HepG2 (cell line): ENCODE measurements around the gene MAP2K5. TPM values are rescaled to one million over a fixed set of nuclear protein-coding genes. Genes with fewer than 3 reads are reported as not detected.

ENCODE experiments used
- CBX5 ChIP-seq: sonication (generic); formaldehyde crosslinking; IDR thresholded peaks from 2 replicates; pipeline ENCODE4 v1.4.0; 2020; ENCODE audit warnings: missing genetic modification reagents, borderline replicate concordance
- CCDC6 ChIP-seq: sonication (generic); formaldehyde crosslinking; IDR thresholded peaks from 2 replicates; pipeline ENCODE4 v1.8.1; 2022; ENCODE audit warnings: mild to moderate bottlenecking, missing genetic modification reagents, moderate library complexity
- FOXO1 ChIP-seq: sonication (generic); formaldehyde crosslinking; IDR thresholded peaks from 2 replicates; pipeline ENCODE4 v1.4.0; 2020; ENCODE audit warnings: missing genetic modification reagents
- HOXA3 ChIP-seq: sonication (generic); formaldehyde crosslinking; IDR thresholded peaks from 2 replicates; pipeline ENCODE4 v1.5.0; 2020; ENCODE audit warnings: missing genetic modification reagents
- JUNB ChIP-seq: sonication (generic); formaldehyde crosslinking; IDR thresholded peaks from 2 replicates; pipeline ENCODE4 v1.8.0; 2022; ENCODE audit warnings: missing genetic modification reagents, mild to moderate bottlenecking, borderline replicate concordance
- NCOA2 ChIP-seq: sonication (generic); formaldehyde crosslinking; IDR thresholded peaks from 2 replicates; pipeline ENCODE4 v1.8.0; 2022; ENCODE audit warnings: inconsistent platforms
- RARG ChIP-seq: sonication (generic); formaldehyde crosslinking; IDR thresholded peaks from 2 replicates; pipeline ENCODE4 v1.4.0; 2020; ENCODE audit warnings: low read depth, mild to moderate bottlenecking, missing genetic modification reagents
- SNAI1 ChIP-seq: sonication (generic); formaldehyde crosslinking; IDR thresholded peaks from 2 replicates; pipeline ENCODE4 v1.5.0; 2020; ENCODE audit warnings: mild to moderate bottlenecking, missing genetic modification reagents, borderline replicate concordance
- TBX3 ChIP-seq: fragments of 450-650 bp; IDR thresholded peaks from 2 replicates; pipeline ENCODE4 v1.6.1; 2017; ENCODE audit warnings: antibody characterized with exemption, mild to moderate bottlenecking, inconsistent platforms, borderline replicate concordance
- ZNF160 ChIP-seq: sonication (generic); formaldehyde crosslinking; IDR thresholded peaks from 2 replicates; pipeline ENCODE4 v1.8.0; 2022; ENCODE audit warnings: mild to moderate bottlenecking, inconsistent platforms, missing genetic modification reagents
- ZNF317 ChIP-seq: sonication (generic); formaldehyde crosslinking; IDR thresholded peaks from 2 replicates; pipeline ENCODE4 v1.5.0; 2020; ENCODE audit warnings: mild to moderate bottlenecking, missing genetic modification reagents
- ZNF556 ChIP-seq: sonication (generic); formaldehyde crosslinking; IDR thresholded peaks from 2 replicates; pipeline ENCODE4 v1.4.0; 2020; ENCODE audit warnings: mild to moderate bottlenecking, missing genetic modification reagents, borderline replicate concordance
- ZNF670 ChIP-seq: sonication (generic); formaldehyde crosslinking; IDR thresholded peaks from 2 replicates; pipeline ENCODE4 v1.8.0; 2022; ENCODE audit warnings: mild to moderate bottlenecking, missing genetic modification reagents, borderline replicate concordance
- ZNF713 ChIP-seq: sonication (generic); formaldehyde crosslinking; IDR thresholded peaks from 2 replicates; pipeline ENCODE4 v1.4.0; 2020; ENCODE audit warnings: mild to moderate bottlenecking, missing genetic modification reagents
- ZNF761 ChIP-seq: sonication (generic); formaldehyde crosslinking; conservative IDR thresholded peaks from 2 replicates; pipeline ENCODE4 v1.4.0; 2020; ENCODE audit warnings: mild to moderate bottlenecking, missing genetic modification reagents
- ZNF773 ChIP-seq: sonication (generic); formaldehyde crosslinking; IDR thresholded peaks from 2 replicates; pipeline ENCODE4 v1.4.0; 2020; ENCODE audit warnings: missing genetic modification reagents, borderline replicate concordance
- polyA plus RNA-seq, 8 experiments: library from polyadenylated mRNA; depleted of rRNA in 3 of 8; stranded (reverse) in 7 of 8; unstranded in 1 of 8; fragments of >200 nt; fragmentation: Illumina TruSeq in 4 of 8; extraction: Trizol in 4 of 8; gene quantifications; 2 replicates each; pipeline versions ENCODE4 v1.2.1 to v1.2.3, GENCODE V29; 2011 to 2016; ENCODE audit warnings: low read depth in 4 of 8, missing spikeins in 1 of 8, mixed read lengths in 1 of 8; ENCODE audit not compliant: insufficient read depth in 1 of 8
- total RNA-seq, 5 experiments: library from RNA; depleted of rRNA; stranded (reverse); fragments of >200 nt; fragmentation: Illumina TruSeq; extraction: Trizol; gene quantifications; 2 replicates each; pipeline ENCODE4 v1.2.3, GENCODE V29; 2016; ENCODE audit warnings: low read depth in 1 of 5
- TF ChIP-seq, protein P1 (sequence below): sonication (generic); formaldehyde crosslinking; IDR thresholded peaks from 2 replicates; pipeline ENCODE4 v1.4.0; 2020; ENCODE audit warnings: low read depth, missing genetic modification reagents
- TF ChIP-seq, protein P2 (sequence below): IDR thresholded peaks from 2 replicates; pipeline ENCODE4 v1.6.1; 2016; ENCODE audit warnings: low read depth, control low read depth
- TF ChIP-seq, protein P3 (sequence below): sonication (generic); formaldehyde crosslinking; IDR thresholded peaks from 2 replicates; pipeline ENCODE4 v1.5.1; 2020; ENCODE audit warnings: missing genetic modification reagents, mild to moderate bottlenecking, borderline replicate concordance
- TF ChIP-seq, protein P4 (sequence below): sonication (generic); formaldehyde crosslinking; IDR thresholded peaks from 2 replicates; pipeline ENCODE4 v1.9.0; 2021; ENCODE audit warnings: missing genetic modification reagents, borderline replicate concordance

Gene MAP2K5
- total and polyA plus RNA-seq, 2 of the 13 experiments (the other 11 are each of a cell fraction or from before 2014, with no cell fraction given): 4.0 to 4.3 TPM

DNA sequence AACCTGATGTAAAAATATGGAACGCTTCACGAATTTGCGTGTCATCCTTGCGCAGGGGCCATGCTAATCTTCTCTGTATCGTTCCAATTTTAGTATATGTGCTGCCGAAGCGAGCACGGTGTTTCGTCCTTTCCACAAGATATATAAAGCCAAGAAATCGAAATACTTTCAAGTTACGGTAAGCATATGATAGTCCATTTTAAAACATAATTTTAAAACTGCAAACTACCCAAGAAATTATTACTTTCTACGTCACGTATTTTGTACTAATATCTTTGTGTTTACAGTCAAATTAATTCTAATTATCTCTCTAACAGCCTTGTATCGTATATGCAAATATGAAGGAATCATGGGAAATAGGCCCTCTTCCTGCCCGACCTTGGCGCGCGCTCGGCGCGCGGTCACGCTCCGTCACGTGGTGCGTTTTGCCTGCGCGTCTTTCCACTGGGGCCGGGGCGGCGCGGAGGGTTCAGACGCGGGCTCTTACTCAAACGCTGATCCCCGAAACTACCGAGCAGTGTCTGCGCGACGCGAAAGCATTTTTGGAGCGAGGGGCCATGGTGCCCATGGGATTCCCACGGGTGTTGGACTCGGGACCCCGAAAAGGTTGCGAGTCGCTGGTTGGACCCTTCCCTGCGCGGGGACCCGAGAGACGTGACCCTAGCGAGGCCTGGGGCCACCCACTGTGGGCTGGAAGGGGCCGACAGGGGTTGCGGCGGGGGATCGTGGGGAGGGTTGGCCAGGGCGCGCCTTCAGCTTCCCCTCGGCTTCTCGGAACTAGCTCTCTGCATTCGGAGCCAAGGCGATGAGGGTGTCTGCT lies 297.6 kb downstream of the MAP2K5 start, which contains the start of gene RNU6-1 (continued):
- TF ChIP-seq FOXO1 (CRISPR knock-in tag) (0 out of 2 replicates have a peak, but pooled peaks have one; percentile 22), ZNF317 (CRISPR knock-in tag) (peak; percentile 16; the same call in 1 of the 2 replicates), HOXA3 (CRISPR knock-in tag) (peak; percentile 45; the same call in 1 of the 2 replicates), CCDC6 (CRISPR knock-in tag) (no peak), ZNF670 (CRISPR knock-in tag) (no peak; the same call in 1 of the 2 replicates), JUNB (CRISPR knock-in tag) (no peak), TBX3 (no peak), ZNF773 (CRISPR knock-in tag) (no peak), ZNF761 (CRISPR knock-in tag) (no peak), CBX5 (CRISPR knock-in tag) (0 out of 2 replicates have a peak, but pooled peaks have one; percentile 52), ZNF160 (no peak), RARG (CRISPR knock-in tag) (no peak), NCOA2 (no peak), SNAI1 (CRISPR knock-in tag) (no peak), ZNF713 (CRISPR knock-in tag) (no peak), ZNF556 (CRISPR knock-in tag) (no peak)
- TF ChIP-seq, protein P1, sequence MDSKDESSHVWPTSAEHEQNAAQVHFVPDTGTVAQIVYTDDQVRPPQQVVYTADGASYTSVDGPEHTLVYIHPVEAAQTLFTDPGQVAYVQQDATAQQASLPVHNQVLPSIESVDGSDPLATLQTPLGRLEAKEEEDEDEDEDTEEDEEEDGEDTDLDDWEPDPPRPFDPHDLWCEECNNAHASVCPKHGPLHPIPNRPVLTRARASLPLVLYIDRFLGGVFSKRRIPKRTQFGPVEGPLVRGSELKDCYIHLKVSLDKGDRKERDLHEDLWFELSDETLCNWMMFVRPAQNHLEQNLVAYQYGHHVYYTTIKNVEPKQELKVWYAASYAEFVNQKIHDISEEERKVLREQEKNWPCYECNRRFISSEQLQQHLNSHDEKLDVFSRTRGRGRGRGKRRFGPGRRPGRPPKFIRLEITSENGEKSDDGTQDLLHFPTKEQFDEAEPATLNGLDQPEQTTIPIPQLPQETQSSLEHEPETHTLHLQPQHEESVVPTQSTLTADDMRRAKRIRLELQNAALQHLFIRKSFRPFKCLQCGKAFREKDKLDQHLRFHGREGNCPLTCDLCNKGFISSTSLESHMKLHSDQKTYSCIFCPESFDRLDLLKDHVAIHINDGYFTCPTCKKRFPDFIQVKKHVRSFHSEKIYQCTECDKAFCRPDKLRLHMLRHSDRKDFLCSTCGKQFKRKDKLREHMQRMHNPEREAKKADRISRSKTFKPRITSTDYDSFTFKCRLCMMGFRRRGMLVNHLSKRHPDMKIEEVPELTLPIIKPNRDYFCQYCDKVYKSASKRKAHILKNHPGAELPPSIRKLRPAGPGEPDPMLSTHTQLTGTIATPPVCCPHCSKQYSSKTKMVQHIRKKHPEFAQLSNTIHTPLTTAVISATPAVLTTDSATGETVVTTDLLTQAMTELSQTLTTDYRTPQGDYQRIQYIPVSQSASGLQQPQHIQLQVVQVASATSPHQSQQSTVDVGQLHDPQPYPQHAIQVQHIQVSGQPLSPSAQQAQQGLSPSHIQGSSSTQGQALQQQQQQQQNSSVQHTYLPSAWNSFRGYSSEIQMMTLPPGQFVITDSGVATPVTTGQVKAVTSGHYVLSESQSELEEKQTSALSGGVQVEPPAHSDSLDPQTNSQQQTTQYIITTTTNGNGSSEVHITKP (CRISPR knock-in tag): no peak
- TF ChIP-seq, protein P2, sequence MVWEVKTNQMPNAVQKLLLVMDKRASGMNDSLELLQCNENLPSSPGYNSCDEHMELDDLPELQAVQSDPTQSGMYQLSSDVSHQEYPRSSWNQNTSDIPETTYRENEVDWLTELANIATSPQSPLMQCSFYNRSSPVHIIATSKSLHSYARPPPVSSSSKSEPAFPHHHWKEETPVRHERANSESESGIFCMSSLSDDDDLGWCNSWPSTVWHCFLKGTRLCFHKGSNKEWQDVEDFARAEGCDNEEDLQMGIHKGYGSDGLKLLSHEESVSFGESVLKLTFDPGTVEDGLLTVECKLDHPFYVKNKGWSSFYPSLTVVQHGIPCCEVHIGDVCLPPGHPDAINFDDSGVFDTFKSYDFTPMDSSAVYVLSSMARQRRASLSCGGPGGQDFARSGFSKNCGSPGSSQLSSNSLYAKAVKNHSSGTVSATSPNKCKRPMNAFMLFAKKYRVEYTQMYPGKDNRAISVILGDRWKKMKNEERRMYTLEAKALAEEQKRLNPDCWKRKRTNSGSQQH (CRISPR knock-in tag): peak; percentile 73; the same call in 1 of the 2 replicates
- TF ChIP-seq, protein P3, sequence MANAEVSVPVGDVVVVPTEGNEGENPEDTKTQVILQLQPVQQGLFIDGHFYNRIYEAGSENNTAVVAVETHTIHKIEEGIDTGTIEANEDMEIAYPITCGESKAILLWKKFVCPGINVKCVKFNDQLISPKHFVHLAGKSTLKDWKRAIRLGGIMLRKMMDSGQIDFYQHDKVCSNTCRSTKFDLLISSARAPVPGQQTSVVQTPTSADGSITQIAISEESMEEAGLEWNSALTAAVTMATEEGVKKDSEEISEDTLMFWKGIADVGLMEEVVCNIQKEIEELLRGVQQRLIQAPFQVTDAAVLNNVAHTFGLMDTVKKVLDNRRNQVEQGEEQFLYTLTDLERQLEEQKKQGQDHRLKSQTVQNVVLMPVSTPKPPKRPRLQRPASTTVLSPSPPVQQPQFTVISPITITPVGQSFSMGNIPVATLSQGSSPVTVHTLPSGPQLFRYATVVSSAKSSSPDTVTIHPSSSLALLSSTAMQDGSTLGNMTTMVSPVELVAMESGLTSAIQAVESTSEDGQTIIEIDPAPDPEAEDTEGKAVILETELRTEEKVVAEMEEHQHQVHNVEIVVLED (CRISPR knock-in tag): peak; percentile 77; the same call in 1 of the 2 replicates
- TF ChIP-seq, protein P4, sequence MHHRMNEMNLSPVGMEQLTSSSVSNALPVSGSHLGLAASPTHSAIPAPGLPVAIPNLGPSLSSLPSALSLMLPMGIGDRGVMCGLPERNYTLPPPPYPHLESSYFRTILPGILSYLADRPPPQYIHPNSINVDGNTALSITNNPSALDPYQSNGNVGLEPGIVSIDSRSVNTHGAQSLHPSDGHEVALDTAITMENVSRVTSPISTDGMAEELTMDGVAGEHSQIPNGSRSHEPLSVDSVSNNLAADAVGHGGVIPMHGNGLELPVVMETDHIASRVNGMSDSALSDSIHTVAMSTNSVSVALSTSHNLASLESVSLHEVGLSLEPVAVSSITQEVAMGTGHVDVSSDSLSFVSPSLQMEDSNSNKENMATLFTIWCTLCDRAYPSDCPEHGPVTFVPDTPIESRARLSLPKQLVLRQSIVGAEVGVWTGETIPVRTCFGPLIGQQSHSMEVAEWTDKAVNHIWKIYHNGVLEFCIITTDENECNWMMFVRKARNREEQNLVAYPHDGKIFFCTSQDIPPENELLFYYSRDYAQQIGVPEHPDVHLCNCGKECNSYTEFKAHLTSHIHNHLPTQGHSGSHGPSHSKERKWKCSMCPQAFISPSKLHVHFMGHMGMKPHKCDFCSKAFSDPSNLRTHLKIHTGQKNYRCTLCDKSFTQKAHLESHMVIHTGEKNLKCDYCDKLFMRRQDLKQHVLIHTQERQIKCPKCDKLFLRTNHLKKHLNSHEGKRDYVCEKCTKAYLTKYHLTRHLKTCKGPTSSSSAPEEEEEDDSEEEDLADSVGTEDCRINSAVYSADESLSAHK (CRISPR knock-in tag): no peak
